Stromal cell of bone marrow (primary cell): ENCODE results near the gene CENATAC.
"Not testable (repeated sequence)": the region's sequence is repeated elsewhere in the genome, so short reads cannot be mapped to it uniquely, and the experiment has no call there.

ENCODE experiments used
- DNase-seq: peaks from one replicate; pipeline ENCODE4 v3.0.0-alpha.2; 2012; ENCODE audit warnings: low read depth

CENATAC gene

DNA sequence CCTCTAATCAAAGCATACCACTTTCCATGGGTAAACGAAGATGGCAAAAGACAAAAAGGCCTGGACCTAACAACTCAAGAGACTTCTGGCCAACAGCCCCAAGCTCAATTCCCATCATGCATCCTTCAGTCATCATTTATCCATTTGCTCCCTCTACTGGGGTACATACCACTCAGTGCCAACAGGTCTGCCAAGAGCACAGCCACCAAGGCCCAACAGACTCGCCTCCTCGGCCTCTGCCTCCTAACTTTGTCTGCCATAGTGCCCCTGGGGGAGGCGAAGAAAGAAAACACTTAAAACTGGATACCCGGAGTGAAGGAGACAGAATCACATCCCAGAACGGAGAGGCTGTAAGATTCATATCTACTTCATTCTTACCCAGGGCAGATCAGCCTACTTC lies 58.0 kb downstream of the CENATAC start:
- no peak for DNase-seq

DNA sequence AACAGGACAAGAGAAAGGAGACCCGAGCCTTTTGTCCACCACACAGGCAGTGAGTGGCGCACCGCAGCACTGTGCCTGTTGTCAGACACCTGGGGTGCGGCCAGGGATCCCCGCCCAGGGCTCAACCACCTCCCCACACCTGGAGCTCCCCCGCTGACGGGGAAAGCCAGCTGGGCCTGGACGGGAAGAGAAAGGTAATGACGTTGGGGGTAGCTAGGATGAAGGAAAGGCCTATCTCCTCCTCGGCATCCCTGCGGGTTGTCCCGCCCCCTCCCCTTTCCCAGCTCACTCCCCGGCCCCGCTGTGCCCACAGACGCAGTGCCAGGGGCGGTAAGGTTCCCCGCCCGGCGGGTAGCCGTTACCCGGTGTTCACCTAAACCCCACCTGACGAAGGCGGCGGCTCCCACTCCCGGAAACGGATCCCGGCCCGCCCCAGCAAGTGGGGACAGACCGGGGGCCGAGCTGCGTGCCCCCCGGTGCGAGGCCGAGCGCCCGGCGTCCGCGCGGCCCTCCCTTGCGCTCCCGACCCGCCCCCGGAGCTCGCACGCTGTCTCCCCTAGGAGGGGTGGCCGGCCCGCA lies 58.6 kb downstream of the CENATAC start:
- no peak for DNase-seq

DNA sequence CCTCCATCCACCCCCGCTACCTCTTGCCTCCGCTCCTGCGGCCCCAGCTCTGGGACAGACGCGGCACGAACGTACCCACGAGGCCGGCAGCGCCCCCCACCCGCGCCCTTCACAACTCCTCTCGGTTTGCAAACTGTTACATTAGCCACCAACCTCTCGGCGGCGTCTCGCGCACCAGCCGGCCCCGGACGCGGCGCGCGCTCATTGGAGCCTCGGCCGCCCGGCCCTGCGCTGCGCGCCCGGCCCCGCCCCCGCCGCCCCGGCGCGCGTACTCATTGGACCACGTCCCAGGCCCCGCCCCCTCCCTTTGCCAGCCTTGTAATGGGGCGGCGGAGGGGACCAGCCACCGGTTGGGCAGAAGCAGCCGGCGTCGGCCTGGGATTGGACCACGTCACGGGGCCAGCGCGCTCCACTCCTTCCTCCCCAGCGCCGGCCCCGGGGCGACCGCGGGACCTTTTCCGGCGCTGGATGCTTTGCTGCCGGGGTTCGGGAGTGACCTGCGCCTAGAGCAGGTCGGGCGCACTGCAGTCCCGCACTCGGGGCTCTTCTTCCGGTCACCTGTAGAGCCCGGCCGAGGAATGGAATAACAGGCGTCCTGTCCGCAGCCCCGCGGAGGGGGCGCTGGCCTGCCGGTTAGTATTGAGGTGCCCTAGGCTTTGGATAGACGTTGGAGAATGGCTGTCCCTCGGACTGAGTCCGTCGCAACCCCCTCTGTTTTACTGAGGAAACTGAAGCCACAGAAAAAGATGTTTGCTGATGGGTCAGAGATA lies 59.2 kb downstream of the CENATAC start, which contains the start of gene HYOU1:
HYOU1 (minus strand) TSS at position 206 of the 770 bp plus-strand sequence. CDS start 1,045 bp downstream, outside the sequence.
- DNase-seq: peak; percentile 91

DNA sequence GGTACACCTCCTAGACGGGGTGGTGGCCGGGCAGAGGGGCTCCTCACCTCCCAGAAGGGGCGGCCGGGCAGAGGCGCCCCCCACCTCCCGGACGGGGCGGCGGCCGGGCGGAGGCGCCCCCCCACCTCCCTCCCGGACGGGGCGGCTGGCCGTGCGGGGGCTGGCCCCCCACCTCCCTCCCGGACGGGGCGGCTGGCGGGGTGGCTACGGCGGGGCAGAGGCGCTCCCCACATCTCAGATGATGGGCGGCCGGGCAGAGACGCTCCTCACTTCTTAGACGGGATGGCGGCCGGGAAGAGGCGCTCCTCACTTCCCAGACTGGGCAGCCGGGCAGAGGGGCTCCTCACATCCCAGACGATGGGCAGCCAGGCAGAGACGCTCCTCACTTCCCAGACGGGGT lies 61.2 kb downstream of the CENATAC start:
- not testable (repeated sequence) for DNase-seq

DNA sequence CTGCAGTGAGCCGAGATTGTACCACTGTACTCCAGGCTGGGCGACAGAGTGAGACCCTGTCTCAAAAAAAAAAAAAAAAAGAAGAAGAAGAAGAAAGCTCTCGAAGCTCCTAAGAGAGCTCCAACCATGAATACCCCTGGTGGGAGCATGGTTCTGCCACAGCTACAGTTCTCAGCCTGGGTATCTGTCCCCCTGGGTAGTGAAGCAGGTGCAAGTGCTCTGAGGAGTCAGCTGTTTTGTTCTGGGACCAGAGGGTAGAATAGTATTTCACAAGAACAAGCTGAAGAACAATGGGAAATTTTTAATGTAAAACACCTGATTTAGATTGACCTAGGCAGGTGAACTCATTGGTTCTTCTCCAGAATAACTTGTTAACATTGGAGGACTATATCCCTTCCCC lies 63.3 kb downstream of the CENATAC start:
- no peak for DNase-seq

DNA sequence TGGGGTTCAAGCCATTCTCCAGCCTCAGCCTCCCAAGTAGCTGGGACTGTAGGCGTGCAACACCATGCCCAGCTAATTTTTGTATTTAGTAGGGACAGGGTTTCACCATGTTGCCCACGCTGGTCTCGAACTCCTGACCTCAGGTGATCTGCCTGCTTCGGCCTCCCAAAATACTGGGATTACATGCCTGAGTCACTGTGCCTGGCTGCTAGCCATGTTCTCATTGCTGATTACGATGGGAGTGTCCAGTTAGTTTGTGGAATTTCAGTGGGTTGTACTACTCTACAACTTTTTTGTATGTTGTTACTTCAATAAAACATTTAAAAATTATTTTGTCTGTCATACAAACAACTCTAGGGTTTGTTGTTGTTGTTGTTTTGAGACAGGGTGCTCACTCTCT lies 64.8 kb downstream of the CENATAC start:
- DNase-seq: no peak

DNA sequence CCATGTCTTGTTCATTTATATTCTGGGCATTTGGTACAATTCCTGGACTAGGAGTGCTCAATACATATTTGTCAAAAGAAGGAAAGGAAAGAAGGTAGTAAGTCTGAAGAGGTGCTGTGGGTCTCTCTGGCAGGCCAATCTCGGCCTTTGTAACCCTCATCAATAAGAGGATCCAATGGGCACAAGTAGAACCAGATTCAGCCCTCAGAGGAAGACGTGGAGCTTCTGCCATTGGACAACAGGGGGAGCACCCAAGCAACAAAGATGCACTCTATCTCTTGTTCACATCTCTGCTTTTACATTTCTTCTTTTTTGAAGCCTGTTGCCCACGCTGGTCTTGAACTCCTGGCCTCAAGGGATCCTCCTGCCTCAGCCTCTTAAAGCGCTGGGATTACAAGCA lies 67.4 kb downstream of the CENATAC start:
- DNase-seq: no peak
